Ammon's horn (tissue), 1 donor: ENCODE results near the gene DENND2D.

ENCODE experiments used
- DNase-seq: peaks from one replicate; pipeline ENCODE4 v3.0.0-alpha.2; 2016; ENCODE audit warnings: low spot score

The DENND2D gene

DNA sequence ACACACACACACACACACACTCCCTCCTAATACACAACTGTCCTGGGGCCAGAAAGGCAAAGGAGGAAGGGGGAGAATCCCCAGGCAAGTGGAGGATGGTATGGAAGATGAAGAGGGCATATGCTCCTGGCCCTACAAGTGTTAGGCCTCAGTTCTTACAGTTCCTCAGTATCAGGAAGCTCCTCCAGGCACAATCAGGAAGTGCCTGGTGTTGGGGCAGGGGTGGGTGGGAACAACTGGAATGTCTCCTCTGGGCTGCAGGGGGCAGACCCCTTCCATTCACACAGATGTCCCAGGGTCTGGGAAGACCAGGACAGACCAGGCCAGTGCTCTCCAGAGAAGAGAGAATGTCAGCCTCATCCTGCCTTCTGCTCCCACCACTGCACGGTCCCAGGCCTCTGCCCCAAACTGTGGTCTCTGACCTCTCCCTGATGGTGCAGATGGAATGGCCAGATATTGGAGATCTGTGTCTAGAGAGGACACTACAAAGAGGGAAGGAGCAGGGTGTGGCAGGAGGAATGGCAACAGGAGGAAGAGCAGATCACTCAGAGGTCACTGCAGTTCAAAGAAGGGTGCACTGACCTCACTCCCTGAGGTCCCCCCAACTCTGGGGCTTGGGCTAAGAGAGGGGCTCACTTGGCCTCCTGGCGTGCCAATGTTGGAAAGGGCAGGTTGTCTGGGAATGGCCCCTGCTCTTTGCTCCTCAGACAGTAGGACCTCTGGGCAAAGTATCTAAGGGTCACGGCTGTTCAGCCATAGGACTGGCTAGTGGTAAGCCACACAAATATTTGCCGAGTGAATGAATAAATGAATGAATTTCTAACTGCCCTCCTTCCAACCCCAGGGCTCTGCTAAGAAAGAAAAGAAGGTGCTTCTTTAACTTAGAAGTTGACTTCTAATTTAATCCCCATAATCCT, 2.5 kb upstream of the DENND2D start:
- DNase-seq, result no peak

DNA sequence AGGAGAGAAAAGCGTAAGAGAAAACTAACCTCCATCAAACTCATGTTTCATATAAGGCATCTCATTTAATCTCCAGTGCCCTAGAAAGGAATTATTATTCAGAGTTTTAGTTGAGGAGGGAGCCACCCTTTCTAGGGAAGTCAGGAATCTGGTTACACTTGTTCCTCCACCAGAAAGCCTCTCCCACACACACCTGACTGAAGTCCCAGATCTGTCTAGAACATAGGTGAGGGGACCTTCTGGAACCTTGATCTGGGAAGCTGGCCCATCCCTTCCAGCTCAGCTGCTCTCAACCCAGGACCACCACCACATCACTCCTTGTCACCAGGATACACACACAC, 1.9 kb upstream of the DENND2D start:
- DNase-seq, result no peak

DNA sequence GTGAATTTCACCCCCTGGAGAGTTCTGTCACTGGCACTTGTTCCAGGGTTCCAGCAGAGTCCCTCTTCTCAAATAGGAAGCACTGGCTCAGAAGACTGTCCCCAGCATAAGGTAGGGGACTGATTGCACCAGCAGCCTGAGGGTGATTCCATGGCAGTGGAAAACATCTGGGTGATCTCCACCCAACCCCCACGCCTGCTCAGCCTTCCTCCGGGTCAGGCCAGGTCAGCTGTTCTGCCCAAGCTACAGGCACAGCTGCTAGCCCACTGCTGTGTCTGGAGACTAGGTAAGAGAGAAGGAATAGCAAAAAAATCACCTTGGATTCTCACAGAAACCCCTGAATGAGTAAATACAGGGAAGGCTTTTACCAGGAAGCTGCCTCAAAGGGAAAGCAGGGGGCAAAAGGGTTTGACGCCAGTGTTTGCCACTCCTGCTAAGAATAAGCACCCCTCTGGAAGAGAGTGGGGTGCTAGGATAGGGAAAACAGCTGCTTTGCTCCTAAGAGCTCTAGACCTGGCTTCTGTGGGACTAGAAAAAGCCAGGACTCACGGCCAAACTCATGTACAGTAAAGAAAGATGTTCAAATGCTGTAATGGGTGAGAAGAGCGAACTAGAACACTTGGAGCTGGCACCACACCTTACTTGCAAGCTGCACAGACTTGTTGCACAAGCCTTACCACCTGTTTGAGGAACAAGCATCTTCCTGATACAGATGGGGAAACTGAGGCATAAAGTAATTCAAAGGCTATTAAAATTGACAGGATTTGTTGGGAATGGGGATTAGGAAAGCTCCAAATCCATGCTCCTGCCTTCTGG, 1.0 kb upstream of the DENND2D start:
- DNase-seq, result no peak

- DNase-seq, result no peak
Observed at GRCh38 chr1:111200802-111201161, 336 bp upstream of the DENND2D start.

- DNase-seq, result no peak
Observed at GRCh38 chr1:111199329-111199728, 1.1 kb downstream of the DENND2D start.

DNA sequence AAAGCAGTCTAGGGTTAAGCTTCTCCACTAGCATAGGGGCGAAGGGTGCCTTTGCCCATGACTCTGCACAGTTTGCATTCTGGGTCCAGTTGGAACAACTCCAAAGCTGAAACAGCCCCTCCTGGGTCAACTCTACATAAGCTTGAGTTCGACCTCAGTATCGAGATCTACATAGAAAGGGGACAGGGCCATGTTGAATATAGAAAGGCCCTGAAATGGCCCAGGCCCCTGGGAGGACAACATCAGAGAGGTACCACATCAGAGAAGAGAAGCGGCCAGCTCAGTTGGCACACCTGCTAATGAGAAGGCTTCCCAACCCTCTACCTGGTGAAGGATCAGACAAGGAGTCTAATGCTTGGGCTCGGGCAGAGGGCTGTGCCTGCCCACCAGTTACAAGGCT, 1.6 kb downstream of the DENND2D start:
- DNase-seq, result no peak

DNA sequence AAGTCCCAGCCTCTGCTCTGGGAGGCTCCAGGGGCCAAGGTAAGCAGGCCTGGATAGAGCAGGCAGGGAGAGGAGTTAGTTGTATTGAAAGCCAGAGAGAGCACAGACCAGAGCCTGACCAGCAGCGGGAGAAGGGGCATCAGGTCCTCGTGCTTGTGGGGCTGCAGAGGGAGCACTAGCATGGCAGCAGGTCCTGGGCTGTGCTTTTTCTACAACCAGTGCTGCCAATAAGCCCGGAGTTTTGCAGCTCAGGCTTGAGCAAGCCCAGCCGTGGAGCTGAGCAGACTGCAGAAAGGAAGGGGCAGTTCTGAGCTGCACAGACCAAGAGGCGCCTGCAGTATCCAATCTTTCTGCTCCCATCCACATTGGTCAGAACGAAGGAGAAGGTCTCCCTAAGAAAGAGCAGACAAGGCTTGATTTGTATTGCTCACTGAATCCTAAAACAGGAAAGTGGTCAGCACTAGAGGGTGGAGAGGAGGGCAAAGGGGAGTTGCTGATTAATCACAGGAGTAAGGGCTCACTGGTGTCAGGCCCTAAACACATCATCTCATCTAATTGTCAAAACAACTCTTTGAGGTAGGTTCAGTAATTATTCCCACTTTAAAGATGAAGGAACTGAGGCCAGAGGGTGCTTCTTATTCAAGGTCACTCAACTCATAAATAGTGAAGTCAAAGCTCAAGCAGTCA, 2.7 kb downstream of the DENND2D start:
- DNase-seq, result no peak

- no peak for DNase-seq
Observed at GRCh38 chr1:111196213-111196612, 4.2 kb downstream of the DENND2D start.

GRCh38 chr1:111195002-111195684, 5.3 kb downstream of the DENND2D start:
- DNase-seq, result no peak

GRCh38 chr1:111193712-111194480, 6.5 kb downstream of the DENND2D start:
- no peak for DNase-seq

- DNase-seq, result peak; percentile 50
Observed at GRCh38 chr1:111192658-111193519, 7.6 kb downstream of the DENND2D start.

GRCh38 chr1:111192074-111192473, 8.4 kb downstream of the DENND2D start:
- DNase-seq, result no peak

- DNase-seq, result no peak
Observed at GRCh38 chr1:111191496-111191895, 8.9 kb downstream of the DENND2D start.

DNA sequence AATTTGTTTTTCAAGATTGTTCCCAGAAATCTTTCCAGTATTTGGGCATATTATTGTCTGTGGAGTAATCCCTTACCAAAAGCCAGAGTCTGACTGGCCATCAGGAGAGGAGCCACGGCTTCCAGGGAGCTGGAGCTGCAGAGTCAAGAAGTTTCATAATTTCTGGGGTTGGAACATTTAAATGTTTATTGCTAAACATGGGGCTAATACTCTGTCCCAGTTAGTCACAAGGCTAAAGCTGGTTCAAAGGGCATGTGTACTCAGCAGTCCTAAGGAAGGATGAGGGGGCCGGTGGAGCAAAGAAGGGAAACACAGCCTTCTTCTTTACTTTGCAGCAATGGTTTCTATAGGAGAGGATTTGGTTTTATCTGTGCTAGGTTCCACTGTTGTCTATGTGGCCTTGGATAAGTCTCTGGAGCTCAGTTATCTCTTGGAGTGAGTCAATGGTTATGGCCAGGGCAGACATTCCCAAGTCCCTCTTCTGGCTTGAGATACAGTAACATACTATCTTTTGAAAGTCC, 9.5 kb downstream of the DENND2D start:
- no peak for DNase-seq

DNA sequence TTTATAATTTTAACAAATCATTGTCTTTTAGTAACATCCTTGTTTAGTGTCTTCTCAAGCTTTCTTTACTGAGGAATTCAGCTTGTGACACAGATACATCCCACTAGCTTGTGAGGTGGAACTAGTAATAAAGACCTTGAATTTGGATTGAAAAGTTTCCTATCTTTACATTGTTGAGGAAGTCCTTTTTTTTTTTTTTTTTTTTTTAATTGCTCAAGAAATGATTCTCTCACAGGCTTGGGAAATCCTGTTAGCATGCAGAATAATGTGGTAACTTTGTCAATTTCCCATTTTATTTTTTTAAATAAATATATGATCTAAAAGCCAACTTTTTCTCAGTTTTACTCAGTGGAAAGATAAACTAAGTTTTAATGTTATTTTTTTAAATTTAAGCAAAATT, 15.8 kb downstream of the DENND2D start:
- DNase-seq, result no peak

DNA sequence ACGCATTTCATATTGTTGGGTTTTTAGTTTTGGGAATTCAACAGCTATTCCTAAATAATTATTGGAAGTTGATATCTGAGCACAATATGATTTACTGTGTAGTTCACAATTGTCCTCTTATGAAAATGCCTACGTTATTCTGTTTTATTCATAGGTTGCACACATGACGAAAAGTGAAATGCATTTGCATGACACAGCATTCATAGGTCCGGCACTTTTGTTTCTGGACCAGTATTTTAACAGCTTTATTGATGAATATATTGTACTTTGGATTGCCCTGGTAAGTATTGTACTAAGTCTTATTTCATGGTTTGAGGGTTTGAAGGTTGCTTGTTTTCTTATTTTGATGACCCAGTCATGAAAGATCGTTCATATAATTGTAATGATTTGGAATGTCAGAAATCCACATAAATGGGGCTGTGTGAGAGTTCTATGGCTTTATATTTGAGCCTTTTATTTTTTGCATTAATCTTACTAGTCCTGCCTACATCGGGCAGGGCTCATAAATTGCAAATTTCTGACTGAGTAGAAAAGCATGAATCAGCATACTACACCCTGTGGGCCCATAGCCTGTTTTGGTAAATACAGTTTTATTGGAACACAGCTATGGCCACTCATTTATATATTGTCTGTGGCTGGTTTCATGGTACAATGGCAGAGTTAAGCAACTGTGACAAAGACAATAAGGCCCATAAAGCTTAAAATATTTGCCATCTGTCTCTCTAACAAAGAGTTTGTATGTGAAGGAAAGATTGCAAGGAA, 17.0 kb downstream of the DENND2D start:
- no peak for DNase-seq

DNA sequence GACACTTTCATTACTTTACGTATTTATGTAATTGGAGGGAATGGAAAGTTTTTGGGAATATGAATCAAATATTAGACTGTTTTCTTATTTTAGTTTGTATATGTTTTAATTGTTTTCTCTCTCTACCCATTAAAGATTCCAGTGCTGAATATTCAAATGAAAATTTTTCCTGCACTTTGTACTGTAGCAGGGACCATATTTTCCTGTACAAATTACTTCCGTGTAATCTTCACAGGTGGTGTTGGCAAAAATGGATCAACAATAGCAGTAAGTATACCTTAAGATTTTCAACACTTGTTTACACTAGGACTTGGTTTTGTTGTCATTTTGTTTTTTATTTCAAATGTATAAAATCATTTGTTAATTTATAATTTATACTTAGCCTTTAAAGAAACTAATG, 18.4 kb downstream of the DENND2D start:
- no peak for DNase-seq

GRCh38 chr1:111179968-111180533, 20.4 kb downstream of the DENND2D start:
- DNase-seq, result no peak

DNA sequence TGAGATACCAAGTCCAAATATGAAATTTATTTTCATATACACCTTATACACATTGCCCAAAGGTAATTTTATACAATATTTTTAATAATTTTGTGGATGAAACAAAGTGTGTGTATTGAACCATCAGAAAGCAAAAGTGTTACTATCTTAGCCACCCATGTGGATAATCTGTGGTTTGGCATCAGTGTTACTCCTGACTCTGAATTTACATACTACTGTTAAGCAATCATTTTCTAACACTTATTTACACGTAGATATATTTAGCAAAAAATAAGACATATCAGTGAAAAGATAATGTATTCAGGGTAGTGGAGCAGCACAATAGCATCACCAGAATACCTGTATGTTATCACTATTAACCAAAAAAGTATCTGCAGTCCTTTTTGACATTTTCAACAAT, 23.8 kb downstream of the DENND2D start:
- DNase-seq, result no peak
